CD4-positive, CD25-positive, alpha-beta regulatory T cell (primary cell): ENCODE data around the gene REN. TPM values are rescaled to one million over a fixed set of nuclear protein-coding genes. Genes with fewer than 3 reads are reported as not detected.

Source experiments
- ATAC-seq, 2 donors: fragments of 150-1000 bp; cut with Tn5 transposase; one replicate each; pipeline ENCODE4 v1.10.0; 2021; ENCODE audit warnings: low read depth in 2 of 2, moderate number of reproducible peaks in 2 of 2, moderate library complexity in 1 of 2
- DNase-seq, 3 donors: peaks; one replicate each; pipeline versions ENCODE4 v3.0.0 to v3.0.0-alpha.2; 2012 to 2022; ENCODE audit warnings: mixed read lengths in 1 of 3
- H3K27ac ChIP-seq: one replicate; pipeline ENCODE4 v1.7.0; 2013; ENCODE audit warnings: mild to moderate bottlenecking, low read length; ENCODE audit not compliant: insufficient read depth, poor library complexity, severe bottlenecking
- H3K27me3 ChIP-seq: one replicate; pipeline ENCODE4 v1.7.0; 2013; ENCODE audit warnings: low read length; ENCODE audit not compliant: control insufficient read depth, insufficient read depth
- H3K36me3 ChIP-seq: one replicate; pipeline ENCODE4 v1.7.0; 2013; ENCODE audit warnings: mild to moderate bottlenecking, low read length, moderate library complexity; ENCODE audit not compliant: control insufficient read depth, insufficient read depth
- H3K4me1 ChIP-seq: 2 replicates; pipeline ENCODE4 v1.7.0; 2013; ENCODE audit warnings: mild to moderate bottlenecking, low read length; ENCODE audit not compliant: insufficient read depth, control insufficient read depth, poor library complexity, severe bottlenecking
- H3K4me3 ChIP-seq: one replicate; pipeline ENCODE4 v1.7.0; 2013; ENCODE audit warnings: low read depth, mild to moderate bottlenecking, low read length, moderate library complexity
- H3K9me3 ChIP-seq, 2 experiments: 1 replicate in 1 of 2; 2 replicates in 1 of 2; pipeline ENCODE4 v1.7.0; 2013; ENCODE audit warnings: low read length in 2 of 2, mild to moderate bottlenecking in 1 of 2, moderate library complexity in 1 of 2; ENCODE audit not compliant: control insufficient read depth in 2 of 2
- H3K27ac Mint-ChIP-seq, 3 donors: one replicate each; pipeline ENCODE4 v1.8.0; 2020 to 2022; ENCODE audit warnings: mild to moderate bottlenecking in 3 of 3, mixed read lengths in 3 of 3, moderate library complexity in 2 of 3
- H3K27me3 Mint-ChIP-seq: one replicate; pipeline ENCODE4 v1.8.0; 2022; ENCODE audit warnings: mild to moderate bottlenecking, mixed read lengths
- H3K36me3 Mint-ChIP-seq: one replicate; pipeline ENCODE4 v1.8.0; 2020; ENCODE audit warnings: mixed read lengths
- H3K4me1 Mint-ChIP-seq, 4 donors: one replicate each; pipeline ENCODE4 v1.8.0; 2020 to 2022; ENCODE audit warnings: mixed read lengths in 4 of 4, mild to moderate bottlenecking in 1 of 4
- H3K4me3 Mint-ChIP-seq, 4 donors: one replicate each; pipeline ENCODE4 v1.8.0; 2020 to 2022; ENCODE audit warnings: mild to moderate bottlenecking in 4 of 4, mixed read lengths in 4 of 4, moderate library complexity in 3 of 4
- H3K9me3 Mint-ChIP-seq, 7 donors: one replicate each; pipeline ENCODE4 v1.8.0; 2020 to 2022; ENCODE audit warnings: mixed read lengths in 7 of 7, mild to moderate bottlenecking in 3 of 7, moderate library complexity in 2 of 7
- polyA plus RNA-seq, 4 donors: library from polyadenylated mRNA; unstranded; fragments of 300-500 nt; fragmentation: Illumina TruSeq; gene quantifications; one replicate each; pipeline ENCODE4 v1.2.3, GENCODE V29; 2021
- total RNA-seq: library from RNA; stranded (reverse); gene quantifications from one replicate; pipeline ENCODE4 v1.2.3, GENCODE V29; 2022

Gene REN
- total and polyA plus RNA-seq, 5 donors from 2014 or later, result not detected

GRCh38 chr1:204116539-204116938 lies 49.6 kb downstream of the REN start:
- no peaks in the 10 kb centered on the region for H3K36me3 ChIP-seq
- no peaks in the 10 kb centered on the region for H3K4me1 ChIP-seq
- no peak overlapping the region for H3K27ac ChIP-seq
- Mint-ChIP-seq H3K27me3 (no peaks in the 10 kb centered on the region), H3K9me3 (no peaks in the 10 kb centered on the region), H3K27ac (no peak overlapping the region), H3K4me1 (no peaks in the 10 kb centered on the region), H3K4me3 (no peak overlapping the region), H3K36me3 (no peaks in the 10 kb centered on the region)
- no peak for DNase-seq
- H3K27me3 ChIP-seq, result no peaks in the 10 kb centered on the region
- no peaks in the 10 kb centered on the region for H3K9me3 ChIP-seq
- H3K4me3 ChIP-seq, result no peak overlapping the region
- no peak for ATAC-seq

GRCh38 chr1:204115116-204115515 lies 51.0 kb downstream of the REN start:
- no peak for ATAC-seq
- H3K27me3 ChIP-seq, result no peaks in the 10 kb centered on the region
- DNase-seq, result no peak
- no peak overlapping the region for H3K4me3 ChIP-seq
- H3K27me3 Mint-ChIP-seq, result no peaks in the 10 kb centered on the region
- no peaks in the 10 kb centered on the region for H3K9me3 ChIP-seq
- no peak overlapping the region for H3K27ac Mint-ChIP-seq
- H3K27ac ChIP-seq, result no peak overlapping the region
- H3K36me3 ChIP-seq, result no peaks in the 10 kb centered on the region
- no peaks in the 10 kb centered on the region for H3K4me1 ChIP-seq
- H3K36me3 Mint-ChIP-seq, result no peaks in the 10 kb centered on the region
- no peaks in the 10 kb centered on the region for H3K9me3 Mint-ChIP-seq
- no peaks in the 10 kb centered on the region for H3K4me1 Mint-ChIP-seq
- no peak overlapping the region for H3K4me3 Mint-ChIP-seq

GRCh38 chr1:204114606-204115005 lies 51.5 kb downstream of the REN start:
- H3K27ac ChIP-seq, result no peak overlapping the region
- H3K36me3 ChIP-seq, result no peaks in the 10 kb centered on the region
- H3K27me3 Mint-ChIP-seq, result no peaks in the 10 kb centered on the region
- no peaks in the 10 kb centered on the region for H3K9me3 Mint-ChIP-seq
- no peaks in the 10 kb centered on the region for H3K36me3 Mint-ChIP-seq
- H3K4me3 ChIP-seq, result no peak overlapping the region
- H3K4me1 ChIP-seq, result no peaks in the 10 kb centered on the region
- no peak for DNase-seq
- H3K27ac Mint-ChIP-seq, result no peak overlapping the region
- H3K4me1 Mint-ChIP-seq, result no peaks in the 10 kb centered on the region
- no peak for ATAC-seq
- H3K9me3 ChIP-seq, result no peaks in the 10 kb centered on the region
- H3K27me3 ChIP-seq, result no peaks in the 10 kb centered on the region
- H3K4me3 Mint-ChIP-seq, result no peak overlapping the region

- ATAC-seq (no peak), DNase-seq (no peak)
- no peaks in the 10 kb centered on the region for H3K4me1 Mint-ChIP-seq
- Histone ChIP-seq H3K4me3 (no peak overlapping the region), H3K27ac (no peak overlapping the region), H3K9me3 (no peaks in the 10 kb centered on the region), H3K27me3 (no peaks in the 10 kb centered on the region), H3K36me3 (no peaks in the 10 kb centered on the region), H3K4me1 (no peaks in the 10 kb centered on the region)
- no peaks in the 10 kb centered on the region for H3K27me3 Mint-ChIP-seq
- H3K9me3 Mint-ChIP-seq, result no peaks in the 10 kb centered on the region
- no peak overlapping the region for H3K4me3 Mint-ChIP-seq
- H3K27ac Mint-ChIP-seq, result peak overlapping the region in 1 of 3 donors; percentile 6
- H3K36me3 Mint-ChIP-seq, result no peaks in the 10 kb centered on the region
Measured at GRCh38 chr1:204113896-204114295, 52.2 kb downstream of the REN start.

GRCh38 chr1:204112876-204113730 lies 53.0 kb downstream of the REN start:
- Mint-ChIP-seq H3K27me3 (no peaks in the 10 kb centered on the region), H3K4me1 (no peaks in the 10 kb centered on the region), H3K9me3 (no peaks in the 10 kb centered on the region), H3K4me3 (no peak overlapping the region), H3K36me3 (no peaks in the 10 kb centered on the region), H3K27ac (peak overlapping the region in 1 of 3 donors; percentile 6)
- no peak for ATAC-seq
- no peaks in the 10 kb centered on the region for H3K4me1 ChIP-seq
- no peak overlapping the region for H3K4me3 ChIP-seq
- no peaks in the 10 kb centered on the region for H3K9me3 ChIP-seq
- H3K27ac ChIP-seq, result no peak overlapping the region
- no peaks in the 10 kb centered on the region for H3K36me3 ChIP-seq
- no peaks in the 10 kb centered on the region for H3K27me3 ChIP-seq
- no peak for DNase-seq

- Mint-ChIP-seq H3K27ac (no peak overlapping the region), H3K36me3 (no peaks in the 10 kb centered on the region), H3K4me3 (no peak overlapping the region), H3K4me1 (no peaks in the 10 kb centered on the region), H3K9me3 (no peaks in the 10 kb centered on the region), H3K27me3 (no peaks in the 10 kb centered on the region)
- DNase-seq (no peak), ATAC-seq (no peak)
- no peak overlapping the region for H3K27ac ChIP-seq
- no peaks in the 10 kb centered on the region for H3K27me3 ChIP-seq
- H3K36me3 ChIP-seq, result no peaks in the 10 kb centered on the region
- H3K4me3 ChIP-seq, result no peak overlapping the region
- no peaks in the 10 kb centered on the region for H3K4me1 ChIP-seq
- no peaks in the 10 kb centered on the region for H3K9me3 ChIP-seq
Measured at GRCh38 chr1:204110894-204111633, 55.1 kb downstream of the REN start.

GRCh38 chr1:204108312-204109141 lies 57.6 kb downstream of the REN start:
- Histone ChIP-seq H3K9me3 (no peaks in the 10 kb centered on the region), H3K27me3 (no peaks in the 10 kb centered on the region), H3K36me3 (no peaks in the 10 kb centered on the region), H3K4me3 (no peak overlapping the region), H3K4me1 (peaks cover 17% of the 10 kb centered on the region), H3K27ac (no peak overlapping the region)
- DNase-seq (no peak), ATAC-seq (no peak)
- Mint-ChIP-seq H3K27ac (no peak overlapping the region), H3K27me3 (peaks cover 11% of the 10 kb centered on the region), H3K36me3 (no peaks in the 10 kb centered on the region), H3K4me1 (peaks cover 4 to 10% (median 7%) of the 10 kb centered on the region in 4 donors), H3K9me3 (no peaks in the 10 kb centered on the region), H3K4me3 (no peak overlapping the region)
